ENCODE data around the gene NPIPA7. TPM values are rescaled to one million over a fixed set of nuclear protein-coding genes. Genes with fewer than 3 reads are reported as not detected.
"Not testable (repeated sequence)": the region's sequence is repeated elsewhere in the genome, so short reads cannot be mapped to it uniquely, and the experiment has no call there.

The NPIPA7 gene
- total RNA-seq, 4 donors from 2014 or later = 1.0 to 11.8 (median 7.9) TPM

GRCh38 chr16:16434711-16435110 is 55.8 kb downstream of the NPIPA7 start:
- 40 to 86% methylated on average over 1 to 3 of the region's 3 CpGs for WGBS, 2 donors
- H3K4me1 ChIP-seq; intact Hi-C loops (cut with DNase I): not testable (repeated sequence)

GRCh38 chr16:16441401-16441800 is 62.5 kb downstream of the NPIPA7 start:
- H3K4me3 ChIP-seq (replicated peaks in 1 of 3); H3K4me1 ChIP-seq; H3K27ac ChIP-seq; H3K36me3 ChIP-seq; H3K27me3 ChIP-seq; intact Hi-C loops (cut with DNase I); H3K9me3 ChIP-seq; DNase-seq: not testable (repeated sequence)
- WGBS, 2 donors = 70 to 77% methylated on average over 2 of the region's 2 CpGs

More at GRCh38 chr16:16434711-16435110, 55.8 kb downstream of the NPIPA7 start:
- not testable (repeated sequence) for H3K9me3 ChIP-seq; H3K36me3 ChIP-seq; H3K27me3 ChIP-seq; DNase-seq; H3K27ac ChIP-seq; H3K4me3 ChIP-seq (replicated peaks in 1 of 3)

Small RNA genes within 50 kb of the gene (microRNA-seq; reads per million reads assigned to microRNA genes)
- gene MIR6511A3 = not detected
- gene MIR6770-2 = not detected

Small RNA genes within 50 kb of the gene (small RNA-seq; reads per million reads assigned to genes)
- gene AC138969.3 = not detected
- not detected for gene MIR6511A3
- not detected for gene MIR6770-2

Other genes with a start within 250 kb of the NPIPA7 start
- 10 to 100 TPM in 3 of 4 donors, 1 to 10 TPM in 1; 4.8 to 17.7 (median 12.3) TPM for gene ABCC6, start 155.6 kb upstream of the NPIPA7 start, total RNA-seq
- gene NOMO3, start 146.6 kb upstream of the NPIPA7 start, total RNA-seq = 10 to 100 TPM; 17.3 to 70.8 (median 33.9) TPM